GM21786 (cell line): ENCODE measurements around the gene PSENEN.
A peak's percentile ranks its signal among the peaks of the same experiment; 100 is the strongest.

Experiments
- ATAC-seq: cut with Tn5 transposase; IDR thresholded peaks from one replicate; pipeline ENCODE4 v1.9.1; 2021; ENCODE audit not compliant: unreplicated experiment

PSENEN gene

GRCh38 chr19:35733180-35734125 is 12.0 kb upstream of the PSENEN start:
- no peak for ATAC-seq

GRCh38 chr19:35734273-35734672 is 11.2 kb upstream of the PSENEN start:
- no peak for ATAC-seq

GRCh38 chr19:35734889-35735288 is 10.6 kb upstream of the PSENEN start:
- ATAC-seq = no peak

- no peak for ATAC-seq
Measured at GRCh38 chr19:35736913-35737886, 8.3 kb upstream of the PSENEN start.

- ATAC-seq = no peak
Measured at GRCh38 chr19:35738021-35738886, 7.2 kb upstream of the PSENEN start.

GRCh38 chr19:35738887-35739229 is 6.6 kb upstream of the PSENEN start:
- ATAC-seq = no peak

GRCh38 chr19:35739275-35740107 is 6.0 kb upstream of the PSENEN start:
- no peak for ATAC-seq

- ATAC-seq = peak; percentile 4
Measured at GRCh38 chr19:35740108-35740422, 5.4 kb upstream of the PSENEN start.

GRCh38 chr19:35740423-35741202 is 4.8 kb upstream of the PSENEN start:
- ATAC-seq = peak; percentile 47

GRCh38 chr19:35741203-35741515 is 4.3 kb upstream of the PSENEN start:
- ATAC-seq = no peak

- ATAC-seq = no peak
Measured at GRCh38 chr19:35742121-35742724, 3.2 kb upstream of the PSENEN start, which contains the start of gene IGFLR1. Gene IGFLR1, minus strand, starts transcription at chr19:35742452. Its CDS starts 1,272 bp downstream, at chr19:35741180.

- ATAC-seq = no peak
Measured at GRCh38 chr19:35743640-35744429, 1.6 kb upstream of the PSENEN start.

GRCh38 chr19:35744430-35745327 is 772 bp upstream of the PSENEN start:
- ATAC-seq = no peak

GRCh38 chr19:35746087-35746462 is 624 bp downstream of the PSENEN start:
- no peak for ATAC-seq

GRCh38 chr19:35746531-35746930 is 1.1 kb downstream of the PSENEN start:
- ATAC-seq = no peak

GRCh38 chr19:35748106-35749020 is 2.9 kb downstream of the PSENEN start, which contains the start of gene LIN37:
Gene LIN37, plus strand, starts transcription at chr19:35748576. Its CDS starts 149 bp downstream, at chr19:35748725.
- peak; percentile 71 for ATAC-seq
